BLaER1 (cell line): ENCODE data around the gene HDAC8.
"Not testable (repeated sequence)": the region's sequence is repeated elsewhere in the genome, so short reads cannot be mapped to it uniquely, and the experiment has no call there.

Experiments used
- H3K27ac ChIP-seq: shearing (Covaris generic); formaldehyde crosslinking; 2 replicates; pipeline ENCODE4 v1.8.1; 2022
- H3K27me3 ChIP-seq: shearing (Covaris generic); formaldehyde crosslinking; 2 replicates; pipeline ENCODE4 v1.8.1; 2022
- H3K36me3 ChIP-seq: shearing (Covaris generic); formaldehyde crosslinking; 2 replicates; pipeline ENCODE4 v1.8.1; 2022
- H3K4me1 ChIP-seq: shearing (Covaris generic); formaldehyde crosslinking; 2 replicates; pipeline ENCODE4 v1.8.1; 2022
- H3K4me2 ChIP-seq: shearing (Covaris generic); formaldehyde crosslinking; 2 replicates; pipeline ENCODE4 v1.8.1; 2022
- H3K4me3 ChIP-seq: shearing (Covaris generic); formaldehyde crosslinking; 2 replicates; pipeline ENCODE4 v1.8.1; 2022
- H3K9ac ChIP-seq: shearing (Covaris generic); formaldehyde crosslinking; 2 replicates; pipeline ENCODE4 v1.8.1; 2022
- H3K9me3 ChIP-seq: shearing (Covaris generic); formaldehyde crosslinking; 2 replicates; pipeline ENCODE4 v1.8.1; 2022
- H4K20me1 ChIP-seq: shearing (Covaris generic); formaldehyde crosslinking; 2 replicates; pipeline ENCODE4 v1.8.1; 2022
- Cebpa-rat ChIP-seq: shearing (Covaris generic); IDR thresholded peaks from 2 replicates; pipeline ENCODE4 v1.8.1; 2022

Gene HDAC8

GRCh38 chrX:72572248-72573157 is at the start of gene HDAC8:
TSS of gene HDAC8 (minus strand) at chrX:72572843. CDS start at chrX:72572761, 82 bp downstream.
- no peak for TF ChIP-seq Cebpa-rat
- Histone ChIP-seq H3K27me3 (peaks cover 78% of the 10 kb centered on the region), H3K4me3 (peak within 1 kb of the TSS; percentile 71), H3K4me1 (peaks cover 6% of the 10 kb centered on the region; the same call in 1 of the 2 replicates), H3K36me3 (peaks cover 23% of the 10 kb centered on the region), H3K4me2 (peak within 1 kb of the TSS; percentile 76), H4K20me1 (0 out of 2 replicates have a peak, but pooled peaks cover 13% of the 10 kb centered on the region), H3K9me3 (no peaks in the 10 kb centered on the region), H3K27ac (peak within 1 kb of the TSS; percentile 70), H3K9ac (peak within 1 kb of the TSS; percentile 76)

GRCh38 chrX:72621625-72622485 is 49.2 kb upstream of the HDAC8 start:
- no peak overlapping the region for H3K9ac ChIP-seq
- no peak overlapping the region for H3K4me3 ChIP-seq
- H3K27me3 ChIP-seq = peaks cover 89% of the 10 kb centered on the region
- no peaks in the 10 kb centered on the region for H4K20me1 ChIP-seq
- H3K36me3 ChIP-seq = no peaks in the 10 kb centered on the region
- H3K9me3 ChIP-seq = no peaks in the 10 kb centered on the region
- no peak overlapping the region for H3K4me2 ChIP-seq
- no peak for TF ChIP-seq Cebpa-rat
- no peaks in the 10 kb centered on the region for H3K4me1 ChIP-seq
- no peak overlapping the region for H3K27ac ChIP-seq

- Histone ChIP-seq H3K27ac (no peak overlapping the region), H3K4me3 (no peak overlapping the region), H3K4me2 (no peak overlapping the region), H3K36me3 (no peaks in the 10 kb centered on the region), H3K9ac (no peak overlapping the region), H3K27me3 (peaks cover 88% of the 10 kb centered on the region), H3K4me1 (no peaks in the 10 kb centered on the region), H4K20me1 (no peaks in the 10 kb centered on the region), H3K9me3 (no peaks in the 10 kb centered on the region)
- no peak for TF ChIP-seq Cebpa-rat
Observed at GRCh38 chrX:72621163-72621562, 48.5 kb upstream of the HDAC8 start.

- H3K4me3 ChIP-seq = no peak overlapping the region
- H3K9ac ChIP-seq = no peak overlapping the region
- no peaks in the 10 kb centered on the region for H4K20me1 ChIP-seq
- H3K27ac ChIP-seq = no peak overlapping the region
- no peaks in the 10 kb centered on the region for H3K4me1 ChIP-seq
- peaks cover 90% of the 10 kb centered on the region for H3K27me3 ChIP-seq
- no peak overlapping the region for H3K4me2 ChIP-seq
- no peaks in the 10 kb centered on the region for H3K9me3 ChIP-seq
- TF ChIP-seq Cebpa-rat = no peak
- no peaks in the 10 kb centered on the region for H3K36me3 ChIP-seq
Observed at GRCh38 chrX:72620550-72621145, 48.0 kb upstream of the HDAC8 start.

GRCh38 chrX:72609313-72609712 is 36.7 kb upstream of the HDAC8 start:
- TF ChIP-seq Cebpa-rat = no peak
- Histone ChIP-seq H3K4me1 (no peaks in the 10 kb centered on the region), H3K27ac (no peak overlapping the region), H3K4me3 (no peak overlapping the region), H3K9me3 (no peaks in the 10 kb centered on the region), H4K20me1 (no peaks in the 10 kb centered on the region), H3K36me3 (no peaks in the 10 kb centered on the region), H3K27me3 (peaks cover 76% of the 10 kb centered on the region), H3K4me2 (no peak overlapping the region), H3K9ac (no peak overlapping the region)

GRCh38 chrX:72604705-72605104 is 32.1 kb upstream of the HDAC8 start:
- no peak for TF ChIP-seq Cebpa-rat
- H3K4me3 ChIP-seq = no peak overlapping the region
- no peaks in the 10 kb centered on the region for H3K4me1 ChIP-seq
- no peak overlapping the region for H3K4me2 ChIP-seq
- H3K27ac ChIP-seq = no peak overlapping the region
- no peaks in the 10 kb centered on the region for H3K9me3 ChIP-seq
- peaks cover 85% of the 10 kb centered on the region for H3K27me3 ChIP-seq
- H3K36me3 ChIP-seq = no peaks in the 10 kb centered on the region
- no peak overlapping the region for H3K9ac ChIP-seq
- H4K20me1 ChIP-seq = no peaks in the 10 kb centered on the region

- Histone ChIP-seq H3K27me3 (peaks cover 79% of the 10 kb centered on the region), H3K9me3 (no peaks in the 10 kb centered on the region), H3K9ac (no peak overlapping the region), H3K27ac (no peak overlapping the region), H3K4me3 (no peak overlapping the region), H3K4me1 (no peaks in the 10 kb centered on the region), H4K20me1 (no peaks in the 10 kb centered on the region), H3K4me2 (no peak overlapping the region), H3K36me3 (no peaks in the 10 kb centered on the region)
- no peak for TF ChIP-seq Cebpa-rat
Observed at GRCh38 chrX:72604112-72604511, 31.5 kb upstream of the HDAC8 start.

- not testable (repeated sequence) for H4K20me1 ChIP-seq, H3K4me3 ChIP-seq, H3K9me3 ChIP-seq, H3K27ac ChIP-seq, H3K36me3 ChIP-seq, H3K4me1 ChIP-seq, H3K4me2 ChIP-seq, H3K9ac ChIP-seq
- peaks cover 32% of the 10 kb centered on the region for H3K27me3 ChIP-seq
Observed at GRCh38 chrX:72591038-72591437, 18.4 kb upstream of the HDAC8 start.

GRCh38 chrX:72584163-72584562 is 11.5 kb upstream of the HDAC8 start:
- Histone ChIP-seq H3K9ac (no peak overlapping the region), H3K27me3 (peaks cover 44% of the 10 kb centered on the region), H4K20me1 (no peaks in the 10 kb centered on the region), H3K4me1 (no peaks in the 10 kb centered on the region), H3K9me3 (peaks cover 9% of the 10 kb centered on the region), H3K4me3 (no peak overlapping the region), H3K36me3 (no peaks in the 10 kb centered on the region), H3K4me2 (no peak overlapping the region), H3K27ac (no peak overlapping the region)
- TF ChIP-seq Cebpa-rat = no peak
